GM12864 (cell line): Measurements from ENCODE around the gene CDA.

Source experiments
- DNase-seq: peaks from one replicate; pipeline ENCODE4 v3.0.0-alpha.2; 2011; ENCODE audit warnings: low read depth
- H3K4me3 ChIP-seq: 2 replicates; pipeline ENCODE4 v1.5.1; 2011; ENCODE audit warnings: mild to moderate bottlenecking, low read depth, low read length, control low read depth
- TF ChIP-seq, protein P1 (sequence below): IDR thresholded peaks from 2 replicates; pipeline ENCODE4 v1.5.1; 2011; ENCODE audit warnings: low read depth, mild to moderate bottlenecking, moderate library complexity, low read length, control low read depth, inconsistent platforms; ENCODE audit errors: missing control alignments

Gene CDA

DNA sequence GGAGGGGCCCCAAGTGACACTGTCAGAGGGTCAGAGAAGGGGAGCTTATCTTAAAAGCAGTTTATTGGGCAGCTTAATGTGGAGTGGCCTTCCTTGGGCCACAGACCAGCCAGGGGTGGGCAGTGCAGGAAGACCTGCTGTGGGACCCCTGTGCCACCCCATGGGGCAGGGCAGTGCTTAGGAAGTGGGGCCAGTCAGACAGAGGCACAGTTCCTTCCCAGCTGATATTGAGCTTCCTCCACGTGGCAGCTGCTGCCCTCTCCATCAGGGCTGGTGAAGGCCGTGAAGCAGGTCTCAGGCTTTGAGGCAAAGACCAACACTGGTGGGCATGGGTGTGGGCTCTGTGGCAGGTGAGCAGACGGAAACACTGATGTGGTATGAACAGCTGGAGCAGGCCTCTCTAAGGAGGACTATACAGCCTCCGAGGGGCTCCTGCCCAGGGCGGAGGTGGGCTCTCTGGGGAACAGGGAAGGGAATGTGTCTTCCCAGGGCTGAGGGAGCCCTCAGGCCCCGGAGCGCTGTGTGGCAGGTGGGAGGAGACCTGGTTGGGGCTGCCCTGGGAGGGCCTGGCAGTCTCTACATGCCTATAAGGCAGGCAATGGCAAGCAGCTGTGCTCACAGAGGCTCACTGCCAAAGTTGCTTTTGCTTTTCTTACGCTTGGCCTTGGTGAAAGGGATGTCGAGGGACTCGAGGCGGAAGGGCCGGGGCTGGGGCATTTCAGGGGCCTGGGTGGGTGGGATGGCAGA lies 75.2 kb downstream of the CDA start:
- no peak overlapping the region for H3K4me3 ChIP-seq
- TF ChIP-seq, protein P1, sequence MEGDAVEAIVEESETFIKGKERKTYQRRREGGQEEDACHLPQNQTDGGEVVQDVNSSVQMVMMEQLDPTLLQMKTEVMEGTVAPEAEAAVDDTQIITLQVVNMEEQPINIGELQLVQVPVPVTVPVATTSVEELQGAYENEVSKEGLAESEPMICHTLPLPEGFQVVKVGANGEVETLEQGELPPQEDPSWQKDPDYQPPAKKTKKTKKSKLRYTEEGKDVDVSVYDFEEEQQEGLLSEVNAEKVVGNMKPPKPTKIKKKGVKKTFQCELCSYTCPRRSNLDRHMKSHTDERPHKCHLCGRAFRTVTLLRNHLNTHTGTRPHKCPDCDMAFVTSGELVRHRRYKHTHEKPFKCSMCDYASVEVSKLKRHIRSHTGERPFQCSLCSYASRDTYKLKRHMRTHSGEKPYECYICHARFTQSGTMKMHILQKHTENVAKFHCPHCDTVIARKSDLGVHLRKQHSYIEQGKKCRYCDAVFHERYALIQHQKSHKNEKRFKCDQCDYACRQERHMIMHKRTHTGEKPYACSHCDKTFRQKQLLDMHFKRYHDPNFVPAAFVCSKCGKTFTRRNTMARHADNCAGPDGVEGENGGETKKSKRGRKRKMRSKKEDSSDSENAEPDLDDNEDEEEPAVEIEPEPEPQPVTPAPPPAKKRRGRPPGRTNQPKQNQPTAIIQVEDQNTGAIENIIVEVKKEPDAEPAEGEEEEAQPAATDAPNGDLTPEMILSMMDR: no peak
- DNase-seq: no peak

DNA sequence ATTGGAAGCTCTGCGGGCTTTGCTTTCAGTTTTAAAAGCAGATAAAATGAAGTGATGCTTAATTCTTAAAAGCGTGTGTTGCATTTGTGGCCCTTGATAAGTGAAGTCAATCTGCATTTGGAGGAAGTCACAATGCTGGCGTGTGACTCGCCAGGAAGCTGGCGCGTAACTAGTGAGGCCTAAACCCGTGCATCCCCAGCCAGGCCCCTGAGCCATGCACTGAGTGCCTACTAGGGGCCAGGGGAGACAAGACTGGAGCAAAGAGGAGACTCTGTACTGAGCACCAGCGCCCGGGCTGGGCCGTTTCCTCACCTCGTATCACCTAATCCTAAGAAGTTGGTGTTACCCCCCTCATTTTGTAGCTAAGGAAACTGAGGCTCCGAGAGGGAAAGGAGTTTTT lies 76.8 kb downstream of the CDA start:
- H3K4me3 ChIP-seq: no peak overlapping the region
- DNase-seq: no peak
- TF ChIP-seq, protein P1: no peak

DNA sequence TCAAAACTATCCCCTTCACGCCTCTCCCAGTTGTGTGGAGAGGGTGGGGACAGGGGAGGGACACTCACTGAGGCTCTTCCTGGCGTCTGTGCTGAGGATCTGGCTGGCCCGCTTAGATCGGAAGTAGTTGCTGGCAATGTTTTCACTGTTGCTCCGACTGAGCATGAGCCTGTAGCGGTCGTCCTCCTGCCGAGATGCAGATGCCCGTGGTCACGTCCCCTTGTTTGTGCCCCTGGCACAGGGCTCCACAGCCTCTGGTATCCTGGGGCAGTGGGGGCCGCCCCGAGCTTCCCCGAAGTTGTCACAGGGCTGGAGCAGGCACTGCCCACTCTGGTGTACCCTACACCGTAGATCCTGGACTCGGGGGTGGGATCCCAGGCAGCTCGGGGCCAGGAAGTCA lies 77.2 kb downstream of the CDA start:
- H3K4me3 ChIP-seq: no peak overlapping the region
- no peak for DNase-seq
- TF ChIP-seq, protein P1: no peak

DNA sequence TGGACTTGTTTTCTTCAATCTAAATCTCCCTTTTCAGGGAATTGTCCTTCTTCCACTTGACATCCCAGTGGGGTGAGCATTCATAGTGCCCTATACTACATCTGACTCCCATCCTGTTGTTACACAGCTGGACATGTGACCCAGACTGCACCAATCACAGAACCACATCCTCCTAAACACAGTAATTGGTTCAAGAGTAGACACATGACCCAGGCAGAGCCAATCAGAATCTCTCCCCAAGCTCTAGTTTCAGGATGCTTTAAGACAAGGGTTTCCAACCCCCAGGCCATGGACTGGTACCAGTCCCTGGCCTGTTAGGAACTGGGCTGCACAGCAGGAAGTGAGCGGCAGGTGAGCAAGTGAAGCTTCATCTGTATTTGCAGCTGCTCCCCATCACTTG lies 77.9 kb downstream of the CDA start:
- no peak overlapping the region for H3K4me3 ChIP-seq
- TF ChIP-seq, protein P1: no peak
- peak; percentile 25 for DNase-seq
